Panc1 (cell line): ENCODE data around the gene CD48.

Experiments
- POLR2AphosphoS5 ChIP-seq: IDR thresholded peaks from 2 replicates; pipeline ENCODE4 v1.6.1; 2012; ENCODE audit warnings: mild to moderate bottlenecking, low read depth, low read length, moderate library complexity
- SIN3A ChIP-seq: IDR thresholded peaks from 2 replicates; pipeline ENCODE4 v1.6.1; 2012; ENCODE audit warnings: low read depth, mild to moderate bottlenecking, low read length, moderate library complexity, borderline replicate concordance; ENCODE audit not compliant: insufficient read depth
- TCF7L2 ChIP-seq: IDR thresholded peaks from 2 replicates; pipeline ENCODE4 v1.6.1; 2011; ENCODE audit warnings: mild to moderate bottlenecking, low read depth, low read length, inconsistent platforms
- TF ChIP-seq, protein P1 (sequence below): fragments of 450-650 bp; IDR thresholded peaks from 2 replicates; pipeline ENCODE4 v1.5.1; 2017; ENCODE audit warnings: mild to moderate bottlenecking
- TF ChIP-seq, protein P2 (sequence below), 2 experiments: IDR thresholded peaks; 2 replicates each; pipeline ENCODE4 v1.6.1; 2011 to 2012; ENCODE audit warnings: low read depth in 2 of 2, control low read depth in 1 of 2, low read length in 1 of 2, mild to moderate bottlenecking in 1 of 2, moderate library complexity in 1 of 2; ENCODE audit not compliant: insufficient read depth in 1 of 2

DNA sequence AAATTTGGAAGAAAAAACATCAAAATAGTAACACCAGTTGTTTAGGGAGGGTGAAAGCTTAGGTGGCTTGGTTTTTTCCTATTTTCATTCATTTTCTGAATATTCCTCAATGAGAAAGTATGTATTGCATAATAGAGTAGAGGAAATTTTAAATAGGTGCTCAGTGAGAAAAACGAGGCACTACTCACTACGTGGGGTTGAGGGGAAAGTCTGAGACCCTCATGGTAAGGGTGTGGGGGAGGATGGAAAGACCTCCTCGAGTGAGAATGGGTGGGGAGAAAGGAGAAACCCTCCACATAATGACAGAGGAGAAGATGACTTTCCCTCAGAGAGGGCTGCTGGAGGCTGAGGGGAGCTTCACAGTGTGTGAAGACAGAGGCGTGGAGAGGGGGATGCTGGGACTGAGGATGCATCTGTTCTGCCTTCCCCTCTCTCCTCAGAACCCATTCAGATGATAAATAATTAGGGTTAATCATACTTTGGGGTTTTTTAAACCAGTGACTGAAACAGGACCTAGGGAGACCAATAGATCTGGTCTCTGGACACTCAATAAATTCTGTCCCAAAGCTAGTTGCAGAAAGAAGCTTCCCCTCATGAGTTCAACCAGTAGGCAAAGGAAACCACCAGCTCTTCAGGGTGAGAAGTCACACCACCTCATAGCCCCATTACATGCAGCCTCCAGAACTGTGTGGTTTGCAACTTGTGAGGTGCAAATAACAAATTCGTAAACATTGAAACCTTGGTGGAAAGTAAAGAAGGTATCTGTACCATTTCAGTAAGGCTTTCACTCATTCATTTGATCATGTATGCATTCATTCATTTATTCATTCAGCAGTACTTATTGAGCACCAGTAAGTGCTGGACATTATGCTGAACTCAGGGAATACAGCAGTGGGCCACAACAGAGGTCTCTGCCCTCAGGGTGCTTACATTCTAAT, 44.6 kb upstream of the CD48 start:
- TF ChIP-seq, protein P1, sequence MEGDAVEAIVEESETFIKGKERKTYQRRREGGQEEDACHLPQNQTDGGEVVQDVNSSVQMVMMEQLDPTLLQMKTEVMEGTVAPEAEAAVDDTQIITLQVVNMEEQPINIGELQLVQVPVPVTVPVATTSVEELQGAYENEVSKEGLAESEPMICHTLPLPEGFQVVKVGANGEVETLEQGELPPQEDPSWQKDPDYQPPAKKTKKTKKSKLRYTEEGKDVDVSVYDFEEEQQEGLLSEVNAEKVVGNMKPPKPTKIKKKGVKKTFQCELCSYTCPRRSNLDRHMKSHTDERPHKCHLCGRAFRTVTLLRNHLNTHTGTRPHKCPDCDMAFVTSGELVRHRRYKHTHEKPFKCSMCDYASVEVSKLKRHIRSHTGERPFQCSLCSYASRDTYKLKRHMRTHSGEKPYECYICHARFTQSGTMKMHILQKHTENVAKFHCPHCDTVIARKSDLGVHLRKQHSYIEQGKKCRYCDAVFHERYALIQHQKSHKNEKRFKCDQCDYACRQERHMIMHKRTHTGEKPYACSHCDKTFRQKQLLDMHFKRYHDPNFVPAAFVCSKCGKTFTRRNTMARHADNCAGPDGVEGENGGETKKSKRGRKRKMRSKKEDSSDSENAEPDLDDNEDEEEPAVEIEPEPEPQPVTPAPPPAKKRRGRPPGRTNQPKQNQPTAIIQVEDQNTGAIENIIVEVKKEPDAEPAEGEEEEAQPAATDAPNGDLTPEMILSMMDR, result no peak
- TF ChIP-seq, protein P2, sequence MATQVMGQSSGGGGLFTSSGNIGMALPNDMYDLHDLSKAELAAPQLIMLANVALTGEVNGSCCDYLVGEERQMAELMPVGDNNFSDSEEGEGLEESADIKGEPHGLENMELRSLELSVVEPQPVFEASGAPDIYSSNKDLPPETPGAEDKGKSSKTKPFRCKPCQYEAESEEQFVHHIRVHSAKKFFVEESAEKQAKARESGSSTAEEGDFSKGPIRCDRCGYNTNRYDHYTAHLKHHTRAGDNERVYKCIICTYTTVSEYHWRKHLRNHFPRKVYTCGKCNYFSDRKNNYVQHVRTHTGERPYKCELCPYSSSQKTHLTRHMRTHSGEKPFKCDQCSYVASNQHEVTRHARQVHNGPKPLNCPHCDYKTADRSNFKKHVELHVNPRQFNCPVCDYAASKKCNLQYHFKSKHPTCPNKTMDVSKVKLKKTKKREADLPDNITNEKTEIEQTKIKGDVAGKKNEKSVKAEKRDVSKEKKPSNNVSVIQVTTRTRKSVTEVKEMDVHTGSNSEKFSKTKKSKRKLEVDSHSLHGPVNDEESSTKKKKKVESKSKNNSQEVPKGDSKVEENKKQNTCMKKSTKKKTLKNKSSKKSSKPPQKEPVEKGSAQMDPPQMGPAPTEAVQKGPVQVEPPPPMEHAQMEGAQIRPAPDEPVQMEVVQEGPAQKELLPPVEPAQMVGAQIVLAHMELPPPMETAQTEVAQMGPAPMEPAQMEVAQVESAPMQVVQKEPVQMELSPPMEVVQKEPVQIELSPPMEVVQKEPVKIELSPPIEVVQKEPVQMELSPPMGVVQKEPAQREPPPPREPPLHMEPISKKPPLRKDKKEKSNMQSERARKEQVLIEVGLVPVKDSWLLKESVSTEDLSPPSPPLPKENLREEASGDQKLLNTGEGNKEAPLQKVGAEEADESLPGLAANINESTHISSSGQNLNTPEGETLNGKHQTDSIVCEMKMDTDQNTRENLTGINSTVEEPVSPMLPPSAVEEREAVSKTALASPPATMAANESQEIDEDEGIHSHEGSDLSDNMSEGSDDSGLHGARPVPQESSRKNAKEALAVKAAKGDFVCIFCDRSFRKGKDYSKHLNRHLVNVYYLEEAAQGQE (IDR thresholded peaks at IDR 0.05; ENCODE audit: insufficient read depth in 1 of 2, low read depth in 2 of 2, low read length in 1 of 2), result no peak
- TF ChIP-seq POLR2AphosphoS5 (no peak), SIN3A (no peak), TCF7L2 (no peak)
